ENCODE measurements around the gene GPR4. TPM values are rescaled to one million over a fixed set of nuclear protein-coding genes. Genes with fewer than 3 reads are reported as not detected.

The GPR4 gene
- total RNA-seq, 1 donor from 2014 or later = 0.30 TPM

DNA sequence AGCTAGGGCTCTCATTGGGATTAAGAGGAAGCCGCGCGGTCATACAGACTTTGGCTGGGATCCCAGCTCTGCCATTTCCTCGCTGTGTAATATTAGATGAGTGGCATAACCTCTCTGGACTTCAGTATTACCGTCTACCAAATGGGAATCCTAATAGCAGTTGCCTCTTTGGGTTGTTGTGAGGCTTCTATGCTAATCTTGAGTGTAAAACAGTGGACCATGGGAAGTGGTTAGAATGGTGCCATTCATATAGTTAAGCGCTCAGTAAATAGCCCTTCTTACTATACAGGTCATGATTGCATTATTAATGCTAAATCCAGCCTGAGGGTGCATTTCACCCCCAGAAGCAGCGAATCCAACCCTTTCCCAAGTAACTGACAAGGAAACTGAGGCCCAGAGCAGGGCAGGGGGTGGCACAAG, 16.8 kb downstream of the GPR4 start:
- no peak for TF ChIP-seq EZH2 (IDR thresholded peaks at IDR 0.05; ENCODE audit: insufficient read depth, low read length)
- TF ChIP-seq, protein P1, sequence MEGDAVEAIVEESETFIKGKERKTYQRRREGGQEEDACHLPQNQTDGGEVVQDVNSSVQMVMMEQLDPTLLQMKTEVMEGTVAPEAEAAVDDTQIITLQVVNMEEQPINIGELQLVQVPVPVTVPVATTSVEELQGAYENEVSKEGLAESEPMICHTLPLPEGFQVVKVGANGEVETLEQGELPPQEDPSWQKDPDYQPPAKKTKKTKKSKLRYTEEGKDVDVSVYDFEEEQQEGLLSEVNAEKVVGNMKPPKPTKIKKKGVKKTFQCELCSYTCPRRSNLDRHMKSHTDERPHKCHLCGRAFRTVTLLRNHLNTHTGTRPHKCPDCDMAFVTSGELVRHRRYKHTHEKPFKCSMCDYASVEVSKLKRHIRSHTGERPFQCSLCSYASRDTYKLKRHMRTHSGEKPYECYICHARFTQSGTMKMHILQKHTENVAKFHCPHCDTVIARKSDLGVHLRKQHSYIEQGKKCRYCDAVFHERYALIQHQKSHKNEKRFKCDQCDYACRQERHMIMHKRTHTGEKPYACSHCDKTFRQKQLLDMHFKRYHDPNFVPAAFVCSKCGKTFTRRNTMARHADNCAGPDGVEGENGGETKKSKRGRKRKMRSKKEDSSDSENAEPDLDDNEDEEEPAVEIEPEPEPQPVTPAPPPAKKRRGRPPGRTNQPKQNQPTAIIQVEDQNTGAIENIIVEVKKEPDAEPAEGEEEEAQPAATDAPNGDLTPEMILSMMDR (IDR thresholded peaks at IDR 0.05; ENCODE audit: insufficient read depth, low read depth, low read length) = no peak
- Histone ChIP-seq H4K20me1 (ENCODE audit: insufficient read depth, low read length) (no peaks in the 10 kb centered on the region), H3K4me3 (ENCODE audit: insufficient read depth, low read depth, low read length) (peak overlapping the region; percentile 96), H3K36me3 (ENCODE audit: insufficient read depth, low read length) (no peaks in the 10 kb centered on the region), H3K4me2 (ENCODE audit: low read length) (peak overlapping the region; percentile 83), H2AFZ (ENCODE audit: low read depth, low read length) (peak overlapping the region; percentile 81), H3K9ac (ENCODE audit: low read length) (peak overlapping the region; percentile 97), H3K27ac (ENCODE audit: low read depth, low read length) (peak overlapping the region; percentile 99), H3K4me1 (ENCODE audit: insufficient read depth, low read length) (peaks cover 17% of the 10 kb centered on the region), H3K9me3 (ENCODE audit: insufficient read depth, low read depth, low read length) (no peaks in the 10 kb centered on the region), H3K79me2 (ENCODE audit: insufficient read depth, low read length) (peaks cover 23% of the 10 kb centered on the region), H3K27me3 (ENCODE audit: insufficient read depth, low read length) (no peaks in the 10 kb centered on the region)
- Mint-ChIP-seq H3K9me3 (ENCODE audit: unreplicated experiment) (peaks cover 2% of the 10 kb centered on the region), H3K27me3 (ENCODE audit: low read depth, unreplicated experiment) (no peaks in the 10 kb centered on the region), H3K4me3 (ENCODE audit: unreplicated experiment) (peak overlapping the region; percentile 94), H3K27ac (ENCODE audit: unreplicated experiment) (peak overlapping the region; percentile 97), H3K36me3 (ENCODE audit: low read depth, unreplicated experiment) (no peaks in the 10 kb centered on the region), H3K4me1 (ENCODE audit: low read depth, unreplicated experiment) (peaks cover 3% of the 10 kb centered on the region)
- FAIRE-seq (no peak), DNase-seq (ENCODE audit: low read depth) (no peak)

DNA sequence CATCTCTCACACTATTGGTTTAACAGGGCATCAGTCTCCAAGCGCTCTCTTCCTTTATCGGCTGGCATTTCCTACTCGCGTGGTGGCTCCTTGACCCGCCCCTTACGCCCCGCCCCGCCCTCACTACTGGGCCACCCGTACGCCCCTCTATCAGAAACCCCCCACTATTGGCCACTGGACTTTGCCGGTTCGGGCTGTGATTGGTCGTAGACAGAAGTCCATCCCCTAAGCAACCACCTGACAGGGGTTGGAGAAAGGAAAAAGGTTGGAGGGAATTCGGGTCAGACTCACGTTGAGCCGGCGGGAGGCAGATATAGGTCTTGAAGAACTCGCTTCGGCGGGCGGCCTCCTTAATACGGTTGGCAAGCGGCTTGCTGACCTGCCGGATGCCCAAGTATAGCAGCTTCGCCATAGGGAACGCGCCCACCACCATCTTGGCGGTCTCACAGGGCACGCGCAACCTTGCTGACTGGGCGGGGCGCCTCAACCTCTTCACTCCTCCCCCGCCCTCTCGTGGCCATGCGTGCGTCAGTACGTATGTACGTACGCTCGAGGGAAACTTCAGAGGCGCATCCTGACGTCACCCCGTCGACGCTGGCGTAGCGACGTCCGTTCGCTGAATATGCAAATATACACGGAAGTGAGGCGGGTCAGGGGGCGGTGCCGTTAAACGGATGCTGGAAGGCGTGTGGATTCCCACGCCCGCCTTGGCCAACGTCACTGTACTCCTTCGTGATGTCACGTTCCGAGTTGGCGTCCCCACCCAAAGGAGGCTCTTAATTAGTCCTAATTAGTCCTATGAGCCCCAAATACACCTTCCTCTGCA, 17.5 kb downstream of the GPR4 start, which contains the start of gene OPA3:
OPA3 (minus strand) TSS at position 471 of the 826 bp plus-strand sequence; CDS start at position 433, 38 bp downstream.
- Histone ChIP-seq H3K9ac (ENCODE audit: low read length) (peak within 1 kb of the TSS; percentile 97), H3K4me2 (ENCODE audit: low read length) (peak within 1 kb of the TSS; percentile 95), H3K4me1 (ENCODE audit: insufficient read depth, low read length) (peaks cover 17% of the 10 kb centered on the region), H3K27me3 (ENCODE audit: insufficient read depth, low read length) (no peaks in the 10 kb centered on the region), H3K27ac (ENCODE audit: low read depth, low read length) (peak within 1 kb of the TSS; percentile 99), H3K79me2 (ENCODE audit: insufficient read depth, low read length) (peaks cover 23% of the 10 kb centered on the region), H2AFZ (ENCODE audit: low read depth, low read length) (peak within 1 kb of the TSS; percentile 81), H4K20me1 (ENCODE audit: insufficient read depth, low read length) (no peaks in the 10 kb centered on the region), H3K4me3 (ENCODE audit: insufficient read depth, low read depth, low read length) (peak within 1 kb of the TSS; percentile 96), H3K36me3 (ENCODE audit: insufficient read depth, low read length) (no peaks in the 10 kb centered on the region), H3K9me3 (ENCODE audit: insufficient read depth, low read depth, low read length) (no peaks in the 10 kb centered on the region)
- no peaks in the 10 kb centered on the region for H3K36me3 Mint-ChIP-seq (ENCODE audit: low read depth, unreplicated experiment)
- peak within 1 kb of the TSS; percentile 94 for H3K4me3 Mint-ChIP-seq (ENCODE audit: unreplicated experiment)
- peak within 1 kb of the TSS; percentile 97 for H3K27ac Mint-ChIP-seq (ENCODE audit: unreplicated experiment)
- peaks cover 2% of the 10 kb centered on the region for H3K9me3 Mint-ChIP-seq (ENCODE audit: unreplicated experiment)
- H3K27me3 Mint-ChIP-seq (ENCODE audit: low read depth, unreplicated experiment) = no peaks in the 10 kb centered on the region
- DNase-seq (ENCODE audit: low read depth) (peak; percentile 100), FAIRE-seq (peak; percentile 73)
- TF ChIP-seq, protein P1 (IDR thresholded peaks at IDR 0.05; ENCODE audit: insufficient read depth, low read depth, low read length) = no peak
- no peak for TF ChIP-seq EZH2 (IDR thresholded peaks at IDR 0.05; ENCODE audit: insufficient read depth, low read length)
- H3K4me1 Mint-ChIP-seq (ENCODE audit: low read depth, unreplicated experiment) = peaks cover 3% of the 10 kb centered on the region

DNA sequence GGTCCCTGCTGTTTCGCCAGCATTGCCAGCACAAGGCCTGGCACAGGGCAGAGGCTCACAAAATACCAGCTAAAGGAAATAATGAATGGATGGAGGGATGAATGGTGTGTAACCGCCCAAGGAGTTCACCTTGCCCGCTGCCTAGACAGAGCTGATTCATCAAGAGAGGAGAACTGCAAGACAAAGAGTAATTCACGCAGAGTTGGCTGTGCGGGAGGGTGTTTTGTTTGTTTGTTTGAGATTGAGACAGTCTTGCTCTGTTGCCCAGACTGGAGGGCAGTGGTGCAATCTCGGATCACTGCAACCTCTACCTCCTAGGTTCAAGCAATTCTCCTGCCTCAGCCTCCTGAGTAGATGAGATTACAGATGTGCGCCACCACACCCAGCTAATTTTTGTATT, 20.4 kb downstream of the GPR4 start:
- H3K9ac ChIP-seq (ENCODE audit: low read length) = no peak overlapping the region
- FAIRE-seq (no peak), DNase-seq (ENCODE audit: low read depth) (no peak)
- TF ChIP-seq, protein P1 (IDR thresholded peaks at IDR 0.05; ENCODE audit: insufficient read depth, low read depth, low read length) = no peak
- no peak for TF ChIP-seq EZH2 (IDR thresholded peaks at IDR 0.05; ENCODE audit: insufficient read depth, low read length)
- H2AFZ ChIP-seq (ENCODE audit: low read depth, low read length) = no peak overlapping the region
- peaks cover 32% of the 10 kb centered on the region for H3K4me1 ChIP-seq (ENCODE audit: insufficient read depth, low read length)
- H3K36me3 Mint-ChIP-seq (ENCODE audit: low read depth, unreplicated experiment) = no peaks in the 10 kb centered on the region
- peaks cover 27% of the 10 kb centered on the region for H3K79me2 ChIP-seq (ENCODE audit: insufficient read depth, low read length)
- no peaks in the 10 kb centered on the region for H3K9me3 ChIP-seq (ENCODE audit: insufficient read depth, low read depth, low read length)
- no peaks in the 10 kb centered on the region for H3K36me3 ChIP-seq (ENCODE audit: insufficient read depth, low read length)
- no peaks in the 10 kb centered on the region for H4K20me1 ChIP-seq (ENCODE audit: insufficient read depth, low read length)
- no peaks in the 10 kb centered on the region for H3K27me3 ChIP-seq (ENCODE audit: insufficient read depth, low read length)
- no peak overlapping the region for H3K4me3 ChIP-seq (ENCODE audit: insufficient read depth, low read depth, low read length)
- no peak overlapping the region for H3K4me3 Mint-ChIP-seq (ENCODE audit: unreplicated experiment)
- H3K27ac Mint-ChIP-seq (ENCODE audit: unreplicated experiment) = no peak overlapping the region
- no peaks in the 10 kb centered on the region for H3K27me3 Mint-ChIP-seq (ENCODE audit: low read depth, unreplicated experiment)
- H3K27ac ChIP-seq (ENCODE audit: low read depth, low read length) = no peak overlapping the region
- H3K4me1 Mint-ChIP-seq (ENCODE audit: low read depth, unreplicated experiment) = peaks cover 21% of the 10 kb centered on the region
- no peaks in the 10 kb centered on the region for H3K9me3 Mint-ChIP-seq (ENCODE audit: unreplicated experiment)
- no peak overlapping the region for H3K4me2 ChIP-seq (ENCODE audit: low read length)

All from astrocyte (in vitro differentiated cells and primary cell).